Activated T-cell treated with anti-CD3 and anti-CD28 coated beads, Interleukin-2, amount 50 U/mL, for 24 hours (primary cell): ENCODE results near the gene IGSF21.

ENCODE experiments used
- DNase-seq: peaks from one replicate; pipeline ENCODE4 v3.0.0-alpha.2; 2020
- H3K27ac Mint-ChIP-seq: 2 replicates; pipeline ENCODE4 v1.8.0; 2020; ENCODE audit warnings: mild to moderate bottlenecking, mixed read lengths
- H3K27me3 Mint-ChIP-seq: 2 replicates; pipeline ENCODE4 v1.8.0; 2020; ENCODE audit warnings: mixed read lengths
- H3K36me3 Mint-ChIP-seq: 2 replicates; pipeline ENCODE4 v1.8.0; 2020; ENCODE audit warnings: low read depth, mixed read lengths
- H3K4me1 Mint-ChIP-seq: 2 replicates; pipeline ENCODE4 v1.8.0; 2020; ENCODE audit warnings: low read depth, mixed read lengths
- H3K4me3 Mint-ChIP-seq: 2 replicates; pipeline ENCODE4 v1.8.0; 2020; ENCODE audit warnings: mild to moderate bottlenecking, moderate library complexity, mixed read lengths
- H3K9me3 Mint-ChIP-seq: 2 replicates; pipeline ENCODE4 v1.8.0; 2020; ENCODE audit warnings: mixed read lengths

IGSF21 gene

DNA sequence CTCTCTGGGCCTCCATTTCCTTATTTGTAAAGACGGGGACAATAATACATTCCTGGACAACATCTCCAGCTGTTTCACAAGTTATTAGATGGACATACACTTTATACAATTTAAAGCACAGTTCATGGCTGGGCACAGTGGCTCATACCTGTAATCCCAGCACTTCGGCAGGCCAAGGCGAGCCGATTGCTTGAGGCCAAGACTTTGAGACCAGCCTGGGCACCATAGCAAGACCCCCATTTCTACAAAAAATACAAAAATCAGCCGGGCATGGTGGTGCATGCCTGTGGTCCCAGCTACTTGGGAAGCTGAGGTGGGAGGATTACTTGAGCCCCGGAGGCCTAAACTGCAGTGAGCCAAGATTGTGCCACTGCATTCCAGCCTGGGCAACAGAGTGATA, 34.1 kb downstream of the IGSF21 start:
- H3K4me1 Mint-ChIP-seq: no peaks in the 10 kb centered on the region
- H3K36me3 Mint-ChIP-seq: no peaks in the 10 kb centered on the region
- no peak overlapping the region for H3K27ac Mint-ChIP-seq
- no peak for DNase-seq
- no peak overlapping the region for H3K4me3 Mint-ChIP-seq
- no peaks in the 10 kb centered on the region for H3K9me3 Mint-ChIP-seq
- H3K27me3 Mint-ChIP-seq: peaks cover 17% of the 10 kb centered on the region

- no peak for DNase-seq
- peaks cover 9% of the 10 kb centered on the region for H3K27me3 Mint-ChIP-seq
- no peak overlapping the region for H3K4me3 Mint-ChIP-seq
- no peaks in the 10 kb centered on the region for H3K9me3 Mint-ChIP-seq
- H3K4me1 Mint-ChIP-seq: no peaks in the 10 kb centered on the region
- no peaks in the 10 kb centered on the region for H3K36me3 Mint-ChIP-seq
- H3K27ac Mint-ChIP-seq: no peak overlapping the region
Measured at GRCh38 chr1:18142471-18142870, 34.9 kb downstream of the IGSF21 start.

- Mint-ChIP-seq H3K27me3 (peaks cover 7% of the 10 kb centered on the region), H3K4me3 (no peak overlapping the region), H3K36me3 (no peaks in the 10 kb centered on the region)
Measured at GRCh38 chr1:18142969-18143368, 35.4 kb downstream of the IGSF21 start.

DNA sequence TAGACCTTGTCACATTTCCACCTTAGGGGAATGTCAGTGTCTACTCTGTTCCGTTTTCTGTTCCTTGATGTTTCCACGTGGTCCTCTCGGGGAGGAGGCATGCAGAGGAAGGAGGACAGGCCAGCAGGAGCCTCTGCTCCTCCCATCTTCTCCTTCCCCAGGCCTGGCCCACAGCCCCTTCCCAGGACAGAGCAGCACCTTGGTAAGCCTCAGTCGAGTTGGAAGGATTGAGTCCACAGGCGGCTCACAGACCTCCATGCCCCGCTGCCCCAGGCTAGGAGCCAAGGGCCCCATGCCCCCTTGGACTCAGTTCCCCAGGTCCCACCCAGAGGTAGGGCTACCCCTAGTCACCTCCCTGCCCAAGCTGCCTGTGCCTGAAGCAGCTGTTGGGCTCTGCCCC, 36.5 kb downstream of the IGSF21 start:
- Mint-ChIP-seq H3K9me3 (no peaks in the 10 kb centered on the region), H3K27me3 (no peaks in the 10 kb centered on the region), H3K4me3 (no peak overlapping the region), H3K27ac (no peak overlapping the region), H3K4me1 (no peaks in the 10 kb centered on the region), H3K36me3 (no peaks in the 10 kb centered on the region)
- DNase-seq: no peak

More at GRCh38 chr1:18142969-18143368, 35.4 kb downstream of the IGSF21 start:
- Mint-ChIP-seq H3K9me3 (no peaks in the 10 kb centered on the region), H3K27ac (no peak overlapping the region), H3K4me1 (no peaks in the 10 kb centered on the region)
- DNase-seq: no peak

DNA sequence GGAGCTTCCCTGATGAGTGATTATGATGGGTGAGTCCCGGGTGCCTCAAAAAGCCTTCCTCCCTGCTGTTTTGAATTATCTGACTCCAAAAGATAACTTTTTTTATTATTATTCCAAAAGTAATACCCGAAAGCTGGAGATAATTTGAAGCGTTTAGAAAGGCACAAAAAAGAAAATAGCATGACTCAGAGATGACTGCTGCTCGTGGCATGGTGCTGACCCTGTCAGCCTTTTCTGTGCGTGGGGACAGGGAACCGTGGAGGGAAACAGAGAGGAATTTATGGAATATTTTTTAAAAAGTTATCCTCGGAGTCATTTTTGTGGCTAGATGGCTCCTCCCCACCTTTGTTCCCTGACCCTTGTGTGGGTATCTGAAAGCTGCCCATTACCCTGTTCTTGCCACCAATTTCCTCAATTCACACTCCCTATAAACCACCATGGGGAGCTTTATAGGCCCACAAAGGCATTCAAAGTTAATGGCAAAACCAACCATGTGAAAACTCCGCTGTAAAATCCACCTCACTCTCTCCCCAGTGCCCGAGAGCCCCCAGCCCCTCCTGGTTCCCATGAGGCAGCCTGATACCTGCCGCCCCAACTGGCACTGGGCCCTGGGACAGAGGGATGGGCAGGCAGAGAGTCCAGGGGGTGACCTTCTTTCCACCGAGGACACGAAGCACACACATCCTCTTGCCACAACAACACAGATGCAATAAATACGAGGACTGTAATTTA, 37.5 kb downstream of the IGSF21 start:
- Mint-ChIP-seq H3K4me1 (no peaks in the 10 kb centered on the region), H3K36me3 (no peaks in the 10 kb centered on the region), H3K27ac (no peak overlapping the region), H3K27me3 (no peaks in the 10 kb centered on the region), H3K4me3 (no peak overlapping the region), H3K9me3 (no peaks in the 10 kb centered on the region)
- DNase-seq: no peak

GRCh38 chr1:18145851-18146618, 38.4 kb downstream of the IGSF21 start:
- no peaks in the 10 kb centered on the region for H3K4me1 Mint-ChIP-seq
- no peaks in the 10 kb centered on the region for H3K27me3 Mint-ChIP-seq
- H3K9me3 Mint-ChIP-seq: no peaks in the 10 kb centered on the region
- no peak for DNase-seq
- no peak overlapping the region for H3K4me3 Mint-ChIP-seq
- H3K36me3 Mint-ChIP-seq: no peaks in the 10 kb centered on the region
- no peak overlapping the region for H3K27ac Mint-ChIP-seq

- Mint-ChIP-seq H3K27me3 (no peaks in the 10 kb centered on the region), H3K4me1 (no peaks in the 10 kb centered on the region), H3K9me3 (no peaks in the 10 kb centered on the region), H3K27ac (no peak overlapping the region), H3K36me3 (no peaks in the 10 kb centered on the region), H3K4me3 (no peak overlapping the region)
- DNase-seq: no peak
Measured at GRCh38 chr1:18146886-18147285, 39.3 kb downstream of the IGSF21 start.

- no peaks in the 10 kb centered on the region for H3K4me1 Mint-ChIP-seq
- no peaks in the 10 kb centered on the region for H3K36me3 Mint-ChIP-seq
- DNase-seq: no peak
- no peaks in the 10 kb centered on the region for H3K27me3 Mint-ChIP-seq
- H3K4me3 Mint-ChIP-seq: no peak overlapping the region
- no peak overlapping the region for H3K27ac Mint-ChIP-seq
- H3K9me3 Mint-ChIP-seq: no peaks in the 10 kb centered on the region
Measured at GRCh38 chr1:18147672-18148071, 40.1 kb downstream of the IGSF21 start.

DNA sequence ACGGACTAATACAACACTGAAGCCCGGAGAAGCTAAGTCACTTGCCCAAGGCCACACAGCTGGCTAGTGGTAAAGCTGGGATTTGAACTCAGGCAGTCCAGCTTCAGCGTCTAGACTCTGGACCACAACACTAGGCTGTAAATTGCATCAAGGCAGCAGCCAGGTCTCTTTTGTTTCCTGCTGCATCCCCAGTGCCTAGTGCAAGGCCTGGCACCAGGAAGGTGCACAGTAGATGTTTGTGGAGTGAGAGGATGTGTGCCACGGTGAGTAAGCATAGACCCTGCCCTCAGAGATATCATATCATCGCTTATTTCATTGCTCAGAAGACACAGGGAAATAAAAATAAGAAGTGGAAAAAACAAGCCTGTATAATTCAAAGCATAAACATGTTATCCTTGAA, 40.9 kb downstream of the IGSF21 start:
- Mint-ChIP-seq H3K4me3 (no peak overlapping the region), H3K27me3 (no peaks in the 10 kb centered on the region), H3K9me3 (no peaks in the 10 kb centered on the region), H3K4me1 (no peaks in the 10 kb centered on the region), H3K36me3 (no peaks in the 10 kb centered on the region), H3K27ac (no peak overlapping the region)
- no peak for DNase-seq

DNA sequence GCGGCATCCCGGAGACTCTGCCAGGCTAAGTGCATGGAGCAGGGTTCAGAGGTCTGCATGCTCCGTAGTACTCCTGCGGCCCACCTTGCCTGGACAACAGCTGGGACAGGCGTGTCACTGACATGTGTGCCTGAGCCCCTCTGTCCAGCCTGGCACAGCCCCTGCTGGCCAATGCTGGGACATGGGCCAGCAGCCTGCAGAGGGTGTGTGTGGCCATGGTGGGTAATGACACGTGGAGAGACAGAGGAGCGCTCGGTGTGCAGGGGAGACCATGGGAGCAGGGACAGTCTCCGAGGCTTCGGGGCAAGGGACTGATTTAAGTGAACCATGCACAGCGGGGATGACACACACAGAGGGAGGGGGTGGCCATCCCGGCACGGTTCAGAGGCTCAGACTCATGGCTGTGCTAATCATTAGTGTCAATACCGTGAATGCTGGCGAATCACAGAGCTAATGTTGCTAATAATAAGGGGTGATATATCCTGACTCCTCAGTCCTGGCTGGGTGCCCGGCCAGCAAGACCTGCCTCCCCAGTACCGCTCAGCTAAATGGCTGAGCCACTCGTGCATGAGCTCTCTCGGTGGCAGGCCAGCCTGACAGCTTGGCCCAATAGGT, 41.5 kb downstream of the IGSF21 start:
- H3K36me3 Mint-ChIP-seq: no peaks in the 10 kb centered on the region

GRCh38 chr1:18151436-18152122, 44.0 kb downstream of the IGSF21 start:
- no peaks in the 10 kb centered on the region for H3K36me3 Mint-ChIP-seq
- H3K4me1 Mint-ChIP-seq: no peaks in the 10 kb centered on the region
- no peaks in the 10 kb centered on the region for H3K27me3 Mint-ChIP-seq
- no peak for DNase-seq
- H3K4me3 Mint-ChIP-seq: no peak overlapping the region
- no peak overlapping the region for H3K27ac Mint-ChIP-seq
- H3K9me3 Mint-ChIP-seq: no peaks in the 10 kb centered on the region

More for the DNA sequence above, 41.5 kb downstream of the IGSF21 start:
- Mint-ChIP-seq H3K9me3 (no peaks in the 10 kb centered on the region), H3K4me1 (no peaks in the 10 kb centered on the region), H3K27me3 (no peaks in the 10 kb centered on the region), H3K4me3 (no peak overlapping the region), H3K27ac (no peak overlapping the region)
- no peak for DNase-seq

DNA sequence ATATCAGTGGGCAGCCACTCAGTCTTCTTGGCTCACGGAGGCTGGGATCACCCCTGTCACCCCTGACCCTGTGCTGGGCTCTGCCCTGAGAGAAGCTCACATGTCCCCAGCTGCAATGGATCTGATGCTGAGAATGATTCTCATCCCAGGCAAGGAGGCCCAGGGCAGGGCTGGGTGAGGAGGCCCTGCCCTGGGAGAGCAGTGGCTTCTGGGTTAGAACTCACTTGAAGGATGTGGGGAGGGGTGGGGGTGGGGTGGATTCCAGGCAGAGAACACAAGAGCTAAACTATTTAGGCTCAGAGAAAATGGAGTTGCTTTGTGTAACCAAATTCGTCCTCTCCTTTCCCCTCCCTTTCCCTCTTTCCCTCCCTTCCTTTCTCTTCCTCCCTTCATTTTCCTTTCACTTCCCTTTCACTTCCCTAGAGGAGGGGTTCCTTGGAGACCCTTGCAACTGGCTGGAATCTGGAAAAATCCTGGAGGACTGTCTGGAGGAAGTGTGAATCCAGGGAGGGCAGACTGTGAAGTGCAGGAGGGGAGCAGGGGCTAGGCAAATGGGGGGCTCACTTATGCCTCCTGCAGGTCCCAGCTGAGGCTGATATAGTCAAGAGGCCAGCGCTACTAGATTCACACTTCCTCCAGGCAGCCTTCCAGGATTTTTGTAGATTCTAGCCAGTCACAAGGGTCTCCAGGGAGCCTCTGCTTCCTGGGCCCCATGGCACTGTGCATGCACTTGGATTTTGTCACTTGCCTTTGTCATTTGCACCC, 47.0 kb downstream of the IGSF21 start:
- Mint-ChIP-seq H3K27ac (no peak overlapping the region), H3K4me1 (no peaks in the 10 kb centered on the region), H3K4me3 (no peak overlapping the region), H3K36me3 (no peaks in the 10 kb centered on the region), H3K27me3 (peaks cover 8% of the 10 kb centered on the region), H3K9me3 (no peaks in the 10 kb centered on the region)
- DNase-seq: no peak

- Mint-ChIP-seq H3K36me3 (no peaks in the 10 kb centered on the region), H3K27ac (no peak overlapping the region), H3K9me3 (no peaks in the 10 kb centered on the region), H3K4me3 (no peak overlapping the region), H3K27me3 (peaks cover 11% of the 10 kb centered on the region), H3K4me1 (no peaks in the 10 kb centered on the region)
- no peak for DNase-seq
Measured at GRCh38 chr1:18155881-18156385, 48.3 kb downstream of the IGSF21 start.

GRCh38 chr1:18157352-18157751, 49.8 kb downstream of the IGSF21 start:
- DNase-seq: no peak
- H3K4me3 Mint-ChIP-seq: no peak overlapping the region
- peaks cover 11% of the 10 kb centered on the region for H3K27me3 Mint-ChIP-seq
- no peak overlapping the region for H3K27ac Mint-ChIP-seq
- H3K4me1 Mint-ChIP-seq: no peaks in the 10 kb centered on the region
- no peaks in the 10 kb centered on the region for H3K9me3 Mint-ChIP-seq
- no peaks in the 10 kb centered on the region for H3K36me3 Mint-ChIP-seq
